ENCODE measurements around the gene C1orf21. TPM values are rescaled to one million over a fixed set of nuclear protein-coding genes. Genes with fewer than 3 reads are reported as not detected.

C1orf21 gene
- total and polyA plus RNA-seq, 2 donors (not counting 1 experiment from before 2014, with no cell fraction given): under 0.01 to 0.32 TPM

DNA sequence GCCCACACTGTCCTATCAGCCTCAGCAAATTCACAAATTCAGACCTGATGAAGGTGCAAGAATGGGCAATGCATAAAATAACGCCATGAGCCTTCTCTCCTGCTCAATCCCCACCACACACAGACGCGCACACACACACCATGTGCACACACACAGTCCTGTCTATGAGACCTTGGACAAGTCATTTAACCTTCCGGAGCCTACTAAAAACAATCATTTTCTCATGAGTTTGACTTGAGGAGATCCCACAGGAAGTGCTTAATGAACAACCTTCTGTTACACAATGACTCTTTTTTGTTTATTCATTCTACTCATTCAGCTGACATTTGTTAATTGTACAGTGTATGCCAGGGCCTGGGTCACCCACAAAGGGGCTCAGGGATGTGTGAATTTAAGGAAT, 242.4 kb downstream of the C1orf21 start:
- no peaks in the 10 kb centered on the region for H3K4me1 ChIP-seq (ENCODE audit: control insufficient read depth in 2 of 2, insufficient read depth in 2 of 2, low read length in 2 of 2)
- H2AFZ ChIP-seq (ENCODE audit: insufficient read depth, low read depth, low read length, poor library complexity, severe bottlenecking): no peak overlapping the region
- H3K27me3 ChIP-seq (replicated peaks in 1 of 4; ENCODE audit: control extremely low read depth in 1 of 4, control insufficient read depth in 3 of 4, insufficient read depth in 4 of 4, low read length in 3 of 4): no peaks in the 10 kb centered on the region
- Mint-ChIP-seq H3K4me1 (no peaks in the 10 kb centered on the region), H3K27ac (no peak overlapping the region), H3K9me3 (ENCODE audit: insufficient read depth) (no peaks in the 10 kb centered on the region), H3K27me3 (peaks cover 7% of the 10 kb centered on the region), H3K4me3 (no peak overlapping the region)
- no peak for ATAC-seq (ENCODE audit: low read depth)
- CTCF ChIA-PET: no interaction called here
- H3K36me3 ChIP-seq (replicated peaks in 1 of 2; ENCODE audit: control extremely low read depth in 1 of 2, control insufficient read depth in 1 of 2, extremely low read depth in 1 of 2, insufficient read depth in 2 of 2, low read length in 1 of 2): no peaks in the 10 kb centered on the region
- POLR2A ChIA-PET: no interaction called here
- no peak overlapping the region for H3K4me3 ChIP-seq (ENCODE audit: control extremely low read depth in 1 of 5, extremely low read depth in 1 of 5, insufficient read depth in 1 of 5, low read depth in 2 of 5, low read length in 4 of 5)
- H3K9me3 ChIP-seq (ENCODE audit: control extremely low read depth in 1 of 3, control insufficient read depth in 2 of 3, insufficient read depth in 1 of 3, low read length in 2 of 3): no peaks in the 10 kb centered on the region
- WGBS (ENCODE audit: insufficient coverage): 87% methylated on average over 4 of the region's 4 CpGs
- no peak for DNase-seq
- no peaks in the 10 kb centered on the region for H3K79me2 ChIP-seq (ENCODE audit: control insufficient read depth, insufficient read depth, low read length)
- no peak overlapping the region for H3K27ac ChIP-seq (ENCODE audit: low read length in 2 of 2)
- intact Hi-C loops (cut with micrococcal nuclease): no loop called here
- H4K20me1 ChIP-seq (ENCODE audit: control insufficient read depth, insufficient read depth, low read length, poor library complexity, severe bottlenecking): no peaks in the 10 kb centered on the region
- no peak overlapping the region for H3K9ac ChIP-seq (ENCODE audit: low read length)
- no peak overlapping the region for H3K4me2 ChIP-seq (replicated peaks; ENCODE audit: low read depth, low read length, poor library complexity, severe bottlenecking)
- TF ChIP-seq, protein P1, sequence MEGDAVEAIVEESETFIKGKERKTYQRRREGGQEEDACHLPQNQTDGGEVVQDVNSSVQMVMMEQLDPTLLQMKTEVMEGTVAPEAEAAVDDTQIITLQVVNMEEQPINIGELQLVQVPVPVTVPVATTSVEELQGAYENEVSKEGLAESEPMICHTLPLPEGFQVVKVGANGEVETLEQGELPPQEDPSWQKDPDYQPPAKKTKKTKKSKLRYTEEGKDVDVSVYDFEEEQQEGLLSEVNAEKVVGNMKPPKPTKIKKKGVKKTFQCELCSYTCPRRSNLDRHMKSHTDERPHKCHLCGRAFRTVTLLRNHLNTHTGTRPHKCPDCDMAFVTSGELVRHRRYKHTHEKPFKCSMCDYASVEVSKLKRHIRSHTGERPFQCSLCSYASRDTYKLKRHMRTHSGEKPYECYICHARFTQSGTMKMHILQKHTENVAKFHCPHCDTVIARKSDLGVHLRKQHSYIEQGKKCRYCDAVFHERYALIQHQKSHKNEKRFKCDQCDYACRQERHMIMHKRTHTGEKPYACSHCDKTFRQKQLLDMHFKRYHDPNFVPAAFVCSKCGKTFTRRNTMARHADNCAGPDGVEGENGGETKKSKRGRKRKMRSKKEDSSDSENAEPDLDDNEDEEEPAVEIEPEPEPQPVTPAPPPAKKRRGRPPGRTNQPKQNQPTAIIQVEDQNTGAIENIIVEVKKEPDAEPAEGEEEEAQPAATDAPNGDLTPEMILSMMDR (IDR thresholded peaks at IDR 0.05): no peak
- no peak for TF ChIP-seq EZH2 (IDR thresholded peaks at IDR 0.05; ENCODE audit: borderline replicate concordance, insufficient read depth, low read depth, low read length, poor library complexity, severe bottlenecking)

- ChIA-PET CTCF (no interaction called here), POLR2A (no interaction called here)
- Mint-ChIP-seq H3K4me1 (no peaks in the 10 kb centered on the region), H3K27me3 (peaks cover 11% of the 10 kb centered on the region), H3K27ac (no peak overlapping the region), H3K4me3 (no peak overlapping the region), H3K9me3 (ENCODE audit: insufficient read depth) (no peaks in the 10 kb centered on the region)
- intact Hi-C loops (cut with micrococcal nuclease): no loop called here
- no peaks in the 10 kb centered on the region for H3K4me1 ChIP-seq (ENCODE audit: control insufficient read depth in 2 of 2, insufficient read depth in 2 of 2, low read length in 2 of 2)
- H3K79me2 ChIP-seq (ENCODE audit: control insufficient read depth, insufficient read depth, low read length): no peaks in the 10 kb centered on the region
- no peaks in the 10 kb centered on the region for H3K9me3 ChIP-seq (ENCODE audit: control extremely low read depth in 1 of 3, control insufficient read depth in 2 of 3, insufficient read depth in 1 of 3, low read length in 2 of 3)
- H3K27ac ChIP-seq (ENCODE audit: low read length in 2 of 2): no peak overlapping the region
- no peaks in the 10 kb centered on the region for H3K27me3 ChIP-seq (replicated peaks in 1 of 4; ENCODE audit: control extremely low read depth in 1 of 4, control insufficient read depth in 3 of 4, insufficient read depth in 4 of 4, low read length in 3 of 4)
- DNase-seq (no peak), ATAC-seq (ENCODE audit: low read depth) (no peak)
- H3K36me3 ChIP-seq (replicated peaks in 1 of 2; ENCODE audit: control extremely low read depth in 1 of 2, control insufficient read depth in 1 of 2, extremely low read depth in 1 of 2, insufficient read depth in 2 of 2, low read length in 1 of 2): no peaks in the 10 kb centered on the region
- no peak overlapping the region for H3K4me2 ChIP-seq (replicated peaks; ENCODE audit: low read depth, low read length, poor library complexity, severe bottlenecking)
- no peak overlapping the region for H3K9ac ChIP-seq (ENCODE audit: low read length)
- H3K4me3 ChIP-seq (ENCODE audit: control extremely low read depth in 1 of 5, extremely low read depth in 1 of 5, insufficient read depth in 1 of 5, low read depth in 2 of 5, low read length in 4 of 5): no peak overlapping the region
- TF ChIP-seq, protein P1 (IDR thresholded peaks at IDR 0.05): no peak
- no peak for TF ChIP-seq EZH2 (IDR thresholded peaks at IDR 0.05; ENCODE audit: borderline replicate concordance, insufficient read depth, low read depth, low read length, poor library complexity, severe bottlenecking)
- H4K20me1 ChIP-seq (ENCODE audit: control insufficient read depth, insufficient read depth, low read length, poor library complexity, severe bottlenecking): no peaks in the 10 kb centered on the region
- no peak overlapping the region for H2AFZ ChIP-seq (ENCODE audit: insufficient read depth, low read depth, low read length, poor library complexity, severe bottlenecking)
- WGBS (ENCODE audit: insufficient coverage): 88% methylated on average over 4 of the region's 5 CpGs
Observed at GRCh38 chr1:184630679-184631060, 243.8 kb downstream of the C1orf21 start.
